ENCODE measurements around the gene RAB35.

The RAB35 gene

GRCh38 chr12:120116441-120116791 is at the start of gene RAB35:
TSS of gene RAB35 (minus strand) at chr12:120116753. CDS start at chr12:120116650, 103 bp downstream.
- no peak for DNase-seq

DNA sequence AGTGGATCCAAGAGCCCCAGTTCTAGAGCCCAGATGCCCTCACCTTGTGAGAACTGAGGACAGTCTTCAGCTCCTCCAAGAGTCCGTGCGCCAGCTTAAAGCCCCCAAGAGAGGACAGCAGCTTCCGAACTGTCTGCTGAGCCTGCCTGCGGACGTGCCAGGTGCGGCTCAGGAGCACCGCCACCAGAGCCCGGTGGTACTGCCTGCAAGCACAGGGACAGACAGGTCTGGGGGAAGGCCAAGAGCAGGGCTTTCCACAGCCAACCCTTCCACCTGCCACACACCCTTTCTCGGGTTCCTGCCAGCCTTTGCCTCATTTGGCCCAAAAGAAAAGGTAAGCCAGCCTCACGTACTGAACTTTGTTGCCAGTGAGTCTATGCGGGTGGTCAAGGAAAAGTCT is 47.7 kb upstream of the RAB35 start:
- DNase-seq, result no peak

DNA sequence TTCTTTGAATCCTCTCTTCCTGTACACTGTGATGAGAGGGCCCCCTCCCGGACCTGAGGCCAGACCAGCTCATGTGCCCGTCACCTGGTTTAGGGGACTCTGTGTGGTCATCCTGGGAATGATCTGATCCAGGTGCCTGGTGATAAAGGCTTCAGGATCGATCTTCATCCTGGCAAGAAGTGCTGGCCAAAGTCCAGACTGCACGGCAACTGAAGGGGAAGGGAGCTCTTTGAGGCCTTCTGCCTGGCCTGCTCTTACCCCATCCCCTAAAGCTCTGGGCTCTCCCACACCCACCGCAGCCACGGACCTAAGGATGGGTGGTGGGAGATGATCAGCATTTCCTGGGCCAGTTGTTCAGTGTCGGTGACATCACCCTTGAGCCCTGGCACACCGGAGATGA is 46.2 kb upstream of the RAB35 start:
- no peak for DNase-seq

DNA sequence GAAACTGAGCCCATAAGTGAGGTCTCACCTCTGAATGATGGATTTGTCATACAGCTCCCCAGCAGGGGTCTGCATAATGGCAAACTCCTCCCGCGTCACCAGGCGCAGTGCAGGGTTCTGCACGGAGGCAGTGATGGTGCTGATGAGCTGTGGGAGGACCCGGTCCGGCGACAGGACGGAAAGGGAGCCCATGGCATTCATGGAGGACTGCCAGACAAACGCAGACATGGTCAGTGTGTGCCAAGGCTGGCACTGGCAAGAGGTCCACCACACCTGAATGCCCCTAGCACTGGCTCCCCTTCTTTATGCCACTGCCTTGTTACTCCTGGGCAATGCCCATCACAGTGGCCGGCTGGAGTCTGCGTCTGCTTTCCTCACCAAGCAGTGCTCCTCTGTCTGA is 45.3 kb upstream of the RAB35 start:
- DNase-seq, result no peak

- no peak for DNase-seq
These were observed 43.1 kb upstream of the RAB35 start for GRCh38 chr12:120159509-120160237.

DNA sequence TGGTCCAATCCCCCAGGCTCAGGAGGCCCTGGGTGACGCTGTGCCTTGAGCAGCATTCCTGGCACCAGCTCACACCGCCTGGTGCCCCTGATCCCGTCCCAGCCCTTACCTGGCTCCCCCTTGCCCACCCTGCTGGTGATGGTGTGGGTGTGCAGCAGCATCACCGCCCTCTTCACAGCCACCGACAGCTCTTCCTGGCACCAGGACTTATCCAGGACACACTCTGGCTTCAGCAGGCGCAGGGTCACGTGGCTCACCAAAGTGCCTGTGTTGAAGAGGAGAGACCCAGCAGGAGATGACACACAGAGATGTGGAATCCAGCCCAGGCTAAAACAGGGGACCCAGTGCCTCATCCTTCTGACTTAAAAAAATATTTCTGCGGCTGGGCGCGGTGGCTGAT is 41.8 kb upstream of the RAB35 start:
- no peak for DNase-seq

- no peak for DNase-seq
These were observed 41.1 kb upstream of the RAB35 start for GRCh38 chr12:120157678-120158077.

DNA sequence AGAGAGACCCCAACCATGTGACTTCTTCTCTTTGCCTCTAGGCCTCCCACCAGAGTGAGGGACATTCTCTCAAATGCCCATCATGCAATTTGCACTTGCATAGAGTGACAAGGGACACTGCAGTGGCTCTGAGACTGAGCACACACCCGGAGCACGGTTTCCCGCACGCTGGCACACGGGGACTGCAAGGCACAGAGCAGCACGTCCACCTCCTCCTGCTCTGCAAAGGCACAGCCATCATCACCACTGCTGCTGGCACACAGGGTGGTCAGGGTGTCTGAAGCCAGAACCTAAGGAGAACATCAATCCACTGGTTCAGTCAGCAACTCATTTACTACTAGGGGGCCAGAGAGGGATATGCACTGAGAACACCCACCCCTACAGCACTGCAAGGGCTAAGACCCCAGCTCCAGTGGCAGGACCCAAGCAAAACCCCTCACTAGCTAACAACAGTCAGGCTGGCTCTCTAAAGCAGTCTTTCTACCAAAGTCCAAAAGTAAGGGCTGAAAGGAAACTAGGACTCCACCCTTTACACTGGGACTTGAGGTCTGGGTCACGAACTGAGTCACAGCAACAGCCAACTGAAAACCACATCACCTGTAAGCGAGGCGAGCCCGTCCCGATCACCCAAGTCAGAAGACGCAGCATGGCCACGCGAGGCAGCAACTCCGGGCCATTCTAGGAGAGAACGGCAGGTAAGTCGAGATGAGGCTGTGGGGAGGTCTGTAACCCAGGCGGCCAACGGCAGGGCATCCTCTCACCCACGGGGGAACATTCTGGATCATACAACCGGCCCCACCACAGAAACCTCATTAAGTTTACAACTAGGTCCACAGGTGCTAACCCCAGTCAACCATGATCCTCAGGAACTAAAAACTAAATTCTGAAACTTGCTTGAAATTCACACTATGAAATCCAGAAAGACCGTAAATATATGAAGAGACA is 40.0 kb upstream of the RAB35 start:
- no peak for DNase-seq

DNA sequence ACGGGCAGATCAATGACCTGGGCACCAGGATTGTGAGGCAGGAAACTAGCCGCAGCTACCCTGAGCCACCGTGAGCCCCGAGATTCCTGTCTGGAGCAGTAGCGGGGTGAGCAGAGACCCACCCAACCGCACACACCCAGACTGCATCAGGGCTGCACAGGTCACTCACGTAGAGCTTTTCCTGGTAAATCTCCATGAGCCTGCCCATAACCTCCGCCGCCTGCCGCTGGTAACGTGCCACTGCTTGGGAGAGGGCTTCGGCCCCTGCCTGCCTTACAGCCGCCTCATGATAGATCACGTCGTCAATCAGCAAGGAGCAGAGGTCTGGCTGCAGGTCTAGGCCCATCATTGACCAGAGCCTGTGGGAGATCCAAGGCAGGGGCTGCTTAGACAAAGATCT is 38.5 kb upstream of the RAB35 start:
- DNase-seq, result no peak

GRCh38 chr12:120150919-120151525 is 34.5 kb upstream of the RAB35 start:
- no peak for DNase-seq

DNA sequence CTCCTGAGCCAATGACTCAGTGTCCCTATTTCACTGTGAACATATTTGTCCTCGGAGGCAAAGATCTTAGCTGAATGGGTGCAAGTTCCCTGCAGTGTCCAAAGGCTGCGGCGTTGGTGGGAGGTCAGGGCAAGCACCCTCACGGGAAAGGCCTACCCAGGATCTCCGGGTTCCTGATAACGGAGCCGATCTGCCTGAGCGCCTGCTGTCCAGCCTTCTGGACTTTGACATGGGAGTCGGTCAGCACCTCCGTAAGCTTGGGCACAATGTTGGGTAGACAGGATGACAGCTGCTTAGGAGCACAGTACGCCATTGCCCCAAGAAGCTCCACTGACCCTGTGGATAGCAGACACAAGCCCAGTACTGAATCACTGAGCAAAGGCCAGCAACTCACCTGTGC is 31.5 kb upstream of the RAB35 start:
- no peak for DNase-seq

DNA sequence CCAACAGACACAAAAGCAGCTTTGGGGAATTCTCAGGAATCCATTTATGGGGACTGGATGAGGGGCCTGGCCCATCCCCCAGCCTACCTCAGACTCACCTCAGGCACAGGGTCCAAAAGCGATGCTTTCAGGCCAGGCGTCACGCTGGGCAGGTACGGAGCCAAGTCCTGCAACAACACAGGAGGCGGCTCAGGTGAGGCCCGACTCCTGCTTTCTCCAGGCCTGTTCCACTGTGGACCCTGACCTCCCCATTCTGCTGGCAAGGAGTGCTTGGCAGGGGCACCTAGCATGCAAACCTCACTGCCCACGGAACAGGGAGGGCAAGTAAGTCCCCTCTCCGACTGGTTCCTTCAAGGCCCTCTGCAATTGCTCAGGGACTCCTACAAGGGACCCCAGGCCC is 28.6 kb upstream of the RAB35 start:
- no peak for DNase-seq

- DNase-seq, result no peak
These were observed 27.7 kb upstream of the RAB35 start for GRCh38 chr12:120144215-120144614.

GRCh38 chr12:120142231-120142877 is 25.8 kb upstream of the RAB35 start:
- no peak for DNase-seq

- no peak for DNase-seq
These were observed 24.8 kb upstream of the RAB35 start for GRCh38 chr12:120141336-120141735.

GRCh38 chr12:120140603-120141002 is 24.1 kb upstream of the RAB35 start:
- DNase-seq, result no peak

GRCh38 chr12:120139958-120140357 is 23.4 kb upstream of the RAB35 start:
- DNase-seq, result no peak

DNA sequence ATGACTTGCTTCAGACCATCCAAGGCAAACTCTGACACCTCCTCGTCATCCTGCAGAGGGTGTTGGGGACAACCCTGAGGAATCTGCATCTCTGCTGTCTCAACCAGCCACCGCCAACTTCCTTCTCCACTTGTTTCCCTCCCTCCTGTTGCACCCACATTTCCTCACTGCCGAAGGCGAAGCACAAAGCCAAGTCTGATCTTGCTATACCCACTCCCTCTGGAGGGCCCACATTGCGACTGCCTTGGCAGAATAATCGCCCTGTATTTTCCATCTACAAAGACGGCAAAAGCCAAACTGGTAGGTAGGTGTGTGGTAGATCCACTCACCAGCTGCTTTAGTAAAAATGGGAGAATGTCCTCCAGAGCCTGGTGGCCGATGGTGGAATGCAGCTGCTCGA is 21.8 kb upstream of the RAB35 start:
- no peak for DNase-seq

GRCh38 chr12:120137833-120138232 is 21.3 kb upstream of the RAB35 start:
- DNase-seq, result no peak

DNA sequence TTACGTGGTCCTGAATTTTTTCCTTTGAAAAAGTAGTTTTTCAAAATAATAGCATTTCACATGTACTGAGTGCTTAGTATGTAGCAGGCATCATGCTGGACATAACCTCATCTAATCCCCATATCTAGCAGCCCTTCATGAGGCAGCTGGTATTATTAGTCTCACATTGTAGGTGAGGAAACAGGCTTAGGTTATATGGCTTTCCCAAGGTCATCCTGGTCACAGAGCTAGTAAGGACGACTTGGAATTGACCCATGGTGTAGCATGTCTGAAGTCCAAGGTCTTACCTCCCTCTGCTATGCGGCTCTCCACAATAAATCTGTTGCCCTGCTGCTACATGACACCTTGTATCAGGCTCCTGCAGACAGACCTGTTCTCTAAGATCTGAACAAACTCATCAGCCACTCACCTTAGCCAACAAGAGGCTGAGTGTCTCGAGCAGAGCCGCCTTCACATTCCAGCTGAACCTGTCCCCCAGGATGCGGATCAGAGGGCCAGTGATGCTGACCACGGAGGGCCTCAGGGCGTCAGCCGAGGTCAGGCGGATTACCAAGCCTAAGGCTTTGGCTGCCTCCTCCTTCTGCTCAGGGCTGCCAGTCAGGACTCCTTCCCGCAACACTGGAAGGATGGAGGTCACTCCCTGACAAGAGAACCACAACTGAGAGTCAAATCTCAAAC is 19.7 kb upstream of the RAB35 start:
- DNase-seq, result no peak

DNA sequence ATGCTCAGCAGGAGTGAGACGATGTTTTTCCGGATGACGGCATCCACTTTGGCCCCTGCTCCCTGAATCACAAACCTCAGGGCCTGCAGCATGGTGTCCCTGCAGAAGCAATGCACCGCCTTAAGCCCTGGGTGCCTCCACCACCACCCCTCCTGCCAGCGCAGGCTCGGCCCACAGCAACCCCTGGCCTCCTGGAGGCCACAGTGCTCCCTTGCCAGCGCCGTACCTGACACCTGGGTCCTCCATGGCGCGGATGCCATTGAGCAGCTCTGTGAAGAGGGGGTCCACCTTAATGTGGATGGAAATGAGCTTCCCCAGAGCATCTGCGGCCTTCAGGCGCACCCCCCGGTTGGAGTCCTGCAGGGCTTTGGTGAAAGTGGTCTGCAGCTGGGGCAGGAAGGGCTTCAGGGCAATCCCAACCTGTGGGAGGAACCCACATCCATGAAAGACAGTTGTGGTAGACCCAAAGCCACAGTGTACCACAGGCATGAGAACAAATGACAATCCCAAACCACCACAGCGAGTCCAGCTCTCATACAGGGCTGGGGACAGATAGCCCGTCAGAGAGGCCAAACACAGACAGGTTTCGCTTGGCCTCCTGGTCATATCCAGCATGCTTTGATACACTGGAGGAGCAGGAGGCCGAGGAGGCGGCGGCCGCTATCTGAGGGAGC is 17.9 kb upstream of the RAB35 start:
- DNase-seq, result no peak

GRCh38 chr12:120132863-120133385 is 16.4 kb upstream of the RAB35 start:
- no peak for DNase-seq

Measured in activated CD4-positive, alpha-beta T cell treated with anti-CD3 and anti-CD28 coated beads, Interleukin-2, amount 50 U/mL, for 48 hours (primary cell).